B cell (primary cell): Measurements from ENCODE around the gene SDK1. TPM values are rescaled to one million over a fixed set of nuclear protein-coding genes. Genes with fewer than 3 reads are reported as not detected.

Experiments used
- ATAC-seq: fragments of 200-7000 bp; cut with Tn5 transposase; one replicate; pipeline ENCODE4 v1.10.0; 2021; ENCODE audit warnings: low read depth, mild to moderate bottlenecking, moderate number of reproducible peaks, moderate library complexity
- CTCF ChIA-PET: fragments of 350-600 bp; sonication (Branson Sonifier 250); formaldehyde crosslinking; loops from one replicate; lab custom pipeline; 2021; ENCODE audit warnings: antibody characterized with exemption, inconsistent platforms; lab: Charles Lee
- POLR2A ChIA-PET: fragments of 350-600 bp; sonication (Branson Sonifier 250); formaldehyde crosslinking; loops from one replicate; lab custom pipeline; 2021; ENCODE audit warnings: antibody characterized with exemption; lab: Charles Lee
- DNase-seq: peaks from one replicate; pipeline ENCODE4 v3.0.0; 2013
- H2AFZ ChIP-seq: 2 replicates; pipeline ENCODE4 v1.6.1; 2012; ENCODE audit warnings: mild to moderate bottlenecking, low read depth, low read length; ENCODE audit not compliant: insufficient read depth, poor library complexity, severe bottlenecking
- H3K27ac ChIP-seq, 2 donors: 1 replicate in 1 of 2; 2 replicates in 1 of 2; pipeline ENCODE4 v1.5.1; 2012 to 2013; ENCODE audit warnings: low read length in 2 of 2, mild to moderate bottlenecking in 2 of 2, moderate library complexity in 1 of 2
- H3K27me3 ChIP-seq, 4 experiments: fragments of 200-600 bp in 1 of 4; sonication (generic) in 1 of 4; replicated peaks in 1 of 4; 1 replicate in 2 of 4; 2 replicates in 2 of 4; pipeline versions ENCODE4 v1.6.1 to v1.7.0; 2013 to 2016; ENCODE audit warnings: low read length in 3 of 4, mild to moderate bottlenecking in 2 of 4, mixed read lengths in 1 of 4, moderate library complexity in 1 of 4; ENCODE audit not compliant: insufficient read depth in 4 of 4, control insufficient read depth in 3 of 4; ENCODE audit errors: control extremely low read depth in 1 of 4
- H3K36me3 ChIP-seq, 2 experiments: replicated peaks in 1 of 2; 1 replicate in 1 of 2; 2 replicates in 1 of 2; pipeline versions ENCODE4 v1.6.1 to v1.7.1; 2013; ENCODE audit warnings: low read length in 1 of 2; ENCODE audit not compliant: insufficient read depth in 2 of 2, control insufficient read depth in 1 of 2; ENCODE audit errors: control extremely low read depth in 1 of 2, extremely low read depth in 1 of 2
- H3K4me1 ChIP-seq, 2 donors: fragments of 200-600 bp in 1 of 2; sonication (generic) in 1 of 2; 1 replicate in 1 of 2; 2 replicates in 1 of 2; pipeline versions ENCODE4 v1.5.1 to v1.6.1; 2013 to 2017; ENCODE audit warnings: low read length in 2 of 2; ENCODE audit not compliant: control insufficient read depth in 2 of 2, insufficient read depth in 2 of 2
- H3K4me2 ChIP-seq: replicated peaks from 2 replicates; pipeline ENCODE3; 2012; ENCODE audit warnings: mild to moderate bottlenecking, low read depth, low read length; ENCODE audit not compliant: poor library complexity, severe bottlenecking
- H3K4me3 ChIP-seq, 5 experiments: fragments of 200-600 bp in 1 of 5; sonication (generic) in 1 of 5; 1 replicate in 3 of 5; 2 replicates in 2 of 5; pipeline versions ENCODE4 v1.5.1 to v1.7.0; 2011 to 2016; ENCODE audit warnings: low read length in 4 of 5, mild to moderate bottlenecking in 4 of 5, low read depth in 2 of 5, control low read depth in 1 of 5, moderate library complexity in 1 of 5; ENCODE audit not compliant: insufficient read depth in 1 of 5; ENCODE audit errors: control extremely low read depth in 1 of 5, extremely low read depth in 1 of 5
- H3K79me2 ChIP-seq: fragments of 200-600 bp; sonication (generic); one replicate; pipeline ENCODE4 v1.6.0; 2016; ENCODE audit warnings: low read length; ENCODE audit not compliant: control insufficient read depth, insufficient read depth
- H3K9ac ChIP-seq: fragments of 200-600 bp; sonication (generic); 2 replicates; pipeline ENCODE4 v1.6.1; 2017; ENCODE audit warnings: mild to moderate bottlenecking, low read length, moderate library complexity
- H3K9me3 ChIP-seq, 3 donors: one replicate each; pipeline versions ENCODE4 v1.6.1 to v1.7.1; 2013; ENCODE audit warnings: low read length in 2 of 3; ENCODE audit not compliant: control insufficient read depth in 2 of 3, insufficient read depth in 1 of 3; ENCODE audit errors: control extremely low read depth in 1 of 3
- H4K20me1 ChIP-seq: 2 replicates; pipeline ENCODE4 v1.6.0; 2012; ENCODE audit warnings: mild to moderate bottlenecking, low read length; ENCODE audit not compliant: insufficient read depth, control insufficient read depth, poor library complexity, severe bottlenecking
- H3K27ac Mint-ChIP-seq: one replicate; pipeline ENCODE4 v1.8.0; 2021; ENCODE audit warnings: mixed read lengths
- H3K27me3 Mint-ChIP-seq: one replicate; pipeline ENCODE4 v1.8.0; 2021; ENCODE audit warnings: mixed read lengths
- H3K4me1 Mint-ChIP-seq: one replicate; pipeline ENCODE4 v1.8.0; 2021; ENCODE audit warnings: mixed read lengths
- H3K4me3 Mint-ChIP-seq: one replicate; pipeline ENCODE4 v1.8.0; 2021; ENCODE audit warnings: mixed read lengths
- H3K9me3 Mint-ChIP-seq: one replicate; pipeline ENCODE4 v1.8.0; 2022; ENCODE audit warnings: mixed read lengths; ENCODE audit not compliant: insufficient read depth
- CTCF ChIP-seq: fragments of 200-600 bp; IDR thresholded peaks from one replicate; pipeline ENCODE4 v1.8.0; 2022; ENCODE audit warnings: antibody characterized with exemption, mild to moderate bottlenecking
- EZH2 ChIP-seq: IDR thresholded peaks from 2 replicates; pipeline ENCODE4 v1.6.1; 2012; ENCODE audit warnings: borderline replicate concordance, low read depth, mild to moderate bottlenecking, moderate library complexity, low read length; ENCODE audit not compliant: insufficient read depth, poor library complexity, severe bottlenecking
- WGBS: methylation state at CpG from one replicate; pipeline ENCODE4 v1.1.5; 2013; ENCODE audit warnings: missing lambda C conversion rate; ENCODE audit not compliant: insufficient coverage; 5-methylcytosine and 5-hydroxymethylcytosine counted together
- intact Hi-C: fragments of 100-400 bp; cut with micrococcal nuclease; formaldehyde crosslinking; loops from one replicate; pipeline ENCODE4 v1.10.0; 2022
- polyA plus RNA-seq: library from polyadenylated mRNA; depleted of rRNA; stranded (reverse); fragments of >200 nt; gene quantifications from 2 replicates; pipeline ENCODE4 v1.2.3, GENCODE V29; 2012
- total RNA-seq, 2 donors: library from RNA; stranded (reverse); fragments of 120-200 nt in 1 of 2; gene quantifications; 1 replicate in 1 of 2; 2 replicates in 1 of 2; pipeline versions ENCODE4 v1.2.3 to v1.2.4, GENCODE V29; 2013 to 2022

SDK1 gene
- total and polyA plus RNA-seq, 2 donors (not counting 1 experiment from before 2014, with no cell fraction given), result 0.73 to 2.0 TPM

- H2AFZ ChIP-seq, result no peak overlapping the region
- H3K4me2 ChIP-seq, result no peak overlapping the region
- H3K4me3 ChIP-seq, result no peak overlapping the region
- H3K79me2 ChIP-seq, result no peaks in the 10 kb centered on the region
- no peak for TF ChIP-seq CTCF
- TF ChIP-seq EZH2, result no peak
- H3K9me3 ChIP-seq, result no peaks in the 10 kb centered on the region
- no peak for DNase-seq
- no peaks in the 10 kb centered on the region for H3K4me1 ChIP-seq
- POLR2A ChIA-PET, result no interaction called here
- H3K27me3 ChIP-seq, result no peaks in the 10 kb centered on the region
- no peak for ATAC-seq
- Mint-ChIP-seq H3K27ac (no peak overlapping the region), H3K9me3 (no peaks in the 10 kb centered on the region), H3K4me1 (no peaks in the 10 kb centered on the region), H3K27me3 (no peaks in the 10 kb centered on the region), H3K4me3 (no peak overlapping the region)
- 95% methylated on average over 14 of the region's 14 CpGs for WGBS
- CTCF ChIA-PET, result no interaction called here
- intact Hi-C loops, result no loop called here
- H3K36me3 ChIP-seq, result no peaks in the 10 kb centered on the region
- no peak overlapping the region for H3K9ac ChIP-seq
- no peaks in the 10 kb centered on the region for H4K20me1 ChIP-seq
- H3K27ac ChIP-seq, result no peak overlapping the region
Observed at GRCh38 chr7:4137552-4137951, 836.5 kb downstream of the SDK1 start.

- Histone ChIP-seq H2AFZ (no peak overlapping the region), H3K79me2 (no peaks in the 10 kb centered on the region), H3K27ac (no peak overlapping the region), H3K9ac (no peak overlapping the region), H4K20me1 (no peaks in the 10 kb centered on the region), H3K4me2 (no peak overlapping the region), H3K4me3 (no peak overlapping the region), H3K36me3 (no peaks in the 10 kb centered on the region), H3K27me3 (no peaks in the 10 kb centered on the region), H3K9me3 (peaks cover 0 to 2% (median 0%) of the 10 kb centered on the region in 3 donors), H3K4me1 (no peaks in the 10 kb centered on the region)
- WGBS, result 95% methylated on average over 7 of the region's 11 CpGs
- H3K27me3 Mint-ChIP-seq, result peaks cover 9% of the 10 kb centered on the region
- TF ChIP-seq EZH2 (no peak), CTCF (no peak)
- intact Hi-C loops, result no loop called here
- ChIA-PET POLR2A (no interaction called here), CTCF (no interaction called here)
- no peaks in the 10 kb centered on the region for H3K4me1 Mint-ChIP-seq
- H3K4me3 Mint-ChIP-seq, result no peak overlapping the region
- no peaks in the 10 kb centered on the region for H3K9me3 Mint-ChIP-seq
- ATAC-seq (no peak), DNase-seq (no peak)
- H3K27ac Mint-ChIP-seq, result no peak overlapping the region
Observed at GRCh38 chr7:4138866-4139265, 837.8 kb downstream of the SDK1 start.
